CD4-positive, alpha-beta T cell treated with Interleukin-6 at 100 ng/mL for 8 hours (primary cell): Measurements from ENCODE around the gene TEX55.
"Not testable (repeated sequence)": the region's sequence is repeated elsewhere in the genome, so short reads cannot be mapped to it uniquely, and the experiment has no call there.

Experiments
- DNase-seq: peaks from one replicate; pipeline ENCODE4 v3.0.0-alpha.2; 2020; ENCODE audit warnings: mixed read lengths, low spot score

The TEX55 gene

GRCh38 chr3:119160815-119161214 is 14.8 kb downstream of the TEX55 start:
- DNase-seq: no peak

GRCh38 chr3:119161240-119161639 is 15.3 kb downstream of the TEX55 start:
- no peak for DNase-seq

GRCh38 chr3:119164745-119165144 is 18.8 kb downstream of the TEX55 start:
- not testable (repeated sequence) for DNase-seq

- DNase-seq: no peak
Measured at GRCh38 chr3:119170821-119171220, 24.9 kb downstream of the TEX55 start.

GRCh38 chr3:119173325-119173724 is 27.4 kb downstream of the TEX55 start, which contains the start of gene UPK1B:
Gene UPK1B, plus strand, starts transcription at chr3:119173598. Its CDS starts 13,144 bp downstream, at chr3:119186742.
- DNase-seq: no peak

- no peak for DNase-seq
Measured at GRCh38 chr3:119175872-119176756, 30.1 kb downstream of the TEX55 start.

GRCh38 chr3:119176778-119177177 is 30.8 kb downstream of the TEX55 start:
- DNase-seq: no peak

GRCh38 chr3:119177321-119177720 is 31.4 kb downstream of the TEX55 start:
- DNase-seq: no peak

GRCh38 chr3:119181765-119182164 is 35.8 kb downstream of the TEX55 start:
- DNase-seq: no peak

- DNase-seq: no peak
Measured at GRCh38 chr3:119184111-119184510, 38.1 kb downstream of the TEX55 start.

GRCh38 chr3:119184796-119185570 is 39.0 kb downstream of the TEX55 start:
- no peak for DNase-seq

- no peak for DNase-seq
Measured at GRCh38 chr3:119187266-119187665, 41.3 kb downstream of the TEX55 start.

- no peak for DNase-seq
Measured at GRCh38 chr3:119191800-119192199, 45.8 kb downstream of the TEX55 start.

GRCh38 chr3:119194237-119195150 is 48.5 kb downstream of the TEX55 start:
- DNase-seq: no peak

- no peak for DNase-seq
Measured at GRCh38 chr3:119195151-119195476, 49.1 kb downstream of the TEX55 start.

GRCh38 chr3:119195911-119196310 is 49.9 kb downstream of the TEX55 start:
- DNase-seq: no peak
